A673 (cell line): Measurements from ENCODE around the gene UBE2J1.

Source experiments
- EZH2 ChIP-seq: fragments of 200-600 bp; sonication (generic); IDR thresholded peaks from 2 replicates; pipeline ENCODE4 v1.6.1; 2017; ENCODE audit warnings: borderline replicate concordance, low read depth, mild to moderate bottlenecking, mixed read lengths, antibody characterized with exemption, low read length; ENCODE audit not compliant: poor library complexity, severe bottlenecking
- TF ChIP-seq, protein P1 (sequence below): fragments of 300-800, 200-600 bp; sonication (generic); conservative IDR thresholded peaks from 2 replicates; pipeline ENCODE4 v1.5.1; 2017; ENCODE audit warnings: low read depth, mild to moderate bottlenecking, antibody characterized with exemption, low read length, moderate library complexity, mixed read lengths

- TF ChIP-seq, protein P1, sequence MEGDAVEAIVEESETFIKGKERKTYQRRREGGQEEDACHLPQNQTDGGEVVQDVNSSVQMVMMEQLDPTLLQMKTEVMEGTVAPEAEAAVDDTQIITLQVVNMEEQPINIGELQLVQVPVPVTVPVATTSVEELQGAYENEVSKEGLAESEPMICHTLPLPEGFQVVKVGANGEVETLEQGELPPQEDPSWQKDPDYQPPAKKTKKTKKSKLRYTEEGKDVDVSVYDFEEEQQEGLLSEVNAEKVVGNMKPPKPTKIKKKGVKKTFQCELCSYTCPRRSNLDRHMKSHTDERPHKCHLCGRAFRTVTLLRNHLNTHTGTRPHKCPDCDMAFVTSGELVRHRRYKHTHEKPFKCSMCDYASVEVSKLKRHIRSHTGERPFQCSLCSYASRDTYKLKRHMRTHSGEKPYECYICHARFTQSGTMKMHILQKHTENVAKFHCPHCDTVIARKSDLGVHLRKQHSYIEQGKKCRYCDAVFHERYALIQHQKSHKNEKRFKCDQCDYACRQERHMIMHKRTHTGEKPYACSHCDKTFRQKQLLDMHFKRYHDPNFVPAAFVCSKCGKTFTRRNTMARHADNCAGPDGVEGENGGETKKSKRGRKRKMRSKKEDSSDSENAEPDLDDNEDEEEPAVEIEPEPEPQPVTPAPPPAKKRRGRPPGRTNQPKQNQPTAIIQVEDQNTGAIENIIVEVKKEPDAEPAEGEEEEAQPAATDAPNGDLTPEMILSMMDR = no peak
- no peak for TF ChIP-seq EZH2
Observed at GRCh38 chr6:89289710-89290109, 62.8 kb downstream of the UBE2J1 start.
